ENCODE measurements around the gene RASSF8.

The RASSF8 gene

GRCh38 chr12:26031318-26031717, 72.8 kb downstream of the RASSF8 start:
- Histone ChIP-seq H3K4me2 (ENCODE audit: low read depth, low read length, poor library complexity, severe bottlenecking) (no peak overlapping the region), H3K36me3 (ENCODE audit: insufficient read depth, low read length) (no peaks in the 10 kb centered on the region), H3K4me3 (ENCODE audit: low read length, poor library complexity, severe bottlenecking) (no peak overlapping the region), H4K20me1 (ENCODE audit: insufficient read depth, low read length, poor library complexity, severe bottlenecking) (no peaks in the 10 kb centered on the region), H3K9ac (ENCODE audit: low read depth, low read length, poor library complexity, severe bottlenecking) (no peak overlapping the region), H3K4me1 (ENCODE audit: insufficient read depth, low read length, poor library complexity, severe bottlenecking) (peaks cover 2% of the 10 kb centered on the region), H3F3A (ENCODE audit: low read depth) (no peaks in the 10 kb centered on the region), H3K27me3 (ENCODE audit: insufficient read depth, low read length, poor library complexity, severe bottlenecking) (no peaks in the 10 kb centered on the region), H3K9me2 (replicated peaks; ENCODE audit: low read depth, low read length) (no peaks in the 10 kb centered on the region), H3K79me2 (ENCODE audit: insufficient read depth, low read length) (no peaks in the 10 kb centered on the region), H3K9me3 (ENCODE audit: insufficient read depth, low read depth, low read length) (no peaks in the 10 kb centered on the region), H2AFZ (ENCODE audit: low read length) (no peak overlapping the region)
- no peak for TF ChIP-seq EZH2phosphoT487 (IDR thresholded peaks at IDR 0.05; ENCODE audit: borderline replicate concordance)
- no peak for TF ChIP-seq CTCF (conservative IDR thresholded peaks at IDR 0.05; ENCODE audit: low read length)

DNA sequence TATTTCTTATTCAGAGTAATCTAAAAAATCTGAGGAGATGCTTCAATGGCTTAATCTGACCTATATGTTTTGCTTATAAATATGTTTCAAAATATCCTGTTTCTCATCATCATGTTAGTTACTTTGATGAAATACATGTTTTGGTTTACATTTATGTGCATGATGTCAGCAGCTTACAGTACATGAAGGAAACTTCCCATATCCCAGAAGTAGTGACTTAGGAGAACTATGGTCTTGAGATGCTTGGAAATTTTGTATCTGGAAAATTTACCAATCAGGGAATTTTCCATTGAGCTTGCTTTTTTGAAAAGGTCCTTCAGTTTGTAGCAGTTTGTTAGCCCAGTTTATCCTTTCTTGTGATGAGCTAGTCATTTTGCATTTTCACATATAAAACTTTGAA, 73.3 kb downstream of the RASSF8 start:
- H4K20me1 ChIP-seq (ENCODE audit: insufficient read depth, low read length, poor library complexity, severe bottlenecking), result no peaks in the 10 kb centered on the region
- no peak overlapping the region for H3K4me3 ChIP-seq (ENCODE audit: low read length, poor library complexity, severe bottlenecking)
- no peaks in the 10 kb centered on the region for H3K79me2 ChIP-seq (ENCODE audit: insufficient read depth, low read length)
- no peaks in the 10 kb centered on the region for H3K9me2 ChIP-seq (replicated peaks; ENCODE audit: low read depth, low read length)
- no peaks in the 10 kb centered on the region for H3F3A ChIP-seq (ENCODE audit: low read depth)
- H3K9ac ChIP-seq (ENCODE audit: low read depth, low read length, poor library complexity, severe bottlenecking), result no peak overlapping the region
- H2AFZ ChIP-seq (ENCODE audit: low read length), result no peak overlapping the region
- no peak overlapping the region for H3K4me2 ChIP-seq (ENCODE audit: low read depth, low read length, poor library complexity, severe bottlenecking)
- peaks cover 2% of the 10 kb centered on the region for H3K4me1 ChIP-seq (ENCODE audit: insufficient read depth, low read length, poor library complexity, severe bottlenecking)
- no peaks in the 10 kb centered on the region for H3K36me3 ChIP-seq (ENCODE audit: insufficient read depth, low read length)
- H3K9me3 ChIP-seq (ENCODE audit: insufficient read depth, low read depth, low read length), result no peaks in the 10 kb centered on the region
- H3K27me3 ChIP-seq (ENCODE audit: insufficient read depth, low read length, poor library complexity, severe bottlenecking), result no peaks in the 10 kb centered on the region
- TF ChIP-seq EZH2phosphoT487 (IDR thresholded peaks at IDR 0.05; ENCODE audit: borderline replicate concordance), result no peak
- no peak for TF ChIP-seq CTCF (conservative IDR thresholded peaks at IDR 0.05; ENCODE audit: low read length)

DNA sequence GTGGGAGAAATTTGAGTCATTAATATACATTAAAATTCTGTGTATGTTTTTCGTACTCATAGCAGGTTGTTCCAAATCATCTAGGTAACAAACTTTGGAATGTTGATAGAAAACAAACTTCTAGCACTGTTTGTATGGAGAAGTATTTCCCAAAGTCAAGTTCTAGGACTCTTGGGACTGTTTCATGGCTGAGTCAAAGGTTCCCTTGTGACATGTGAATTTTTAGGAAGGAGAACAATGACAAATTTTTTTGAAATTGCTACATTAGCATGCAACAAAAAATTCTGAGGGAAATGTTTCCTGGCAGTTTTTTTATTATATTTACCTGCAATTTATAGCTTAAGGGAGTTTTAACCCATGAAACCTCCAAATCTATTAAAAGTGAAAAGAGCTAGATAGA, 73.8 kb downstream of the RASSF8 start:
- Histone ChIP-seq H3K4me1 (ENCODE audit: insufficient read depth, low read length, poor library complexity, severe bottlenecking) (peaks cover 2% of the 10 kb centered on the region), H3K36me3 (ENCODE audit: insufficient read depth, low read length) (no peaks in the 10 kb centered on the region), H2AFZ (ENCODE audit: low read length) (no peak overlapping the region), H3K27me3 (ENCODE audit: insufficient read depth, low read length, poor library complexity, severe bottlenecking) (no peaks in the 10 kb centered on the region), H3K4me2 (ENCODE audit: low read depth, low read length, poor library complexity, severe bottlenecking) (no peak overlapping the region), H3K9ac (ENCODE audit: low read depth, low read length, poor library complexity, severe bottlenecking) (no peak overlapping the region), H3K79me2 (ENCODE audit: insufficient read depth, low read length) (no peaks in the 10 kb centered on the region), H3K9me2 (replicated peaks; ENCODE audit: low read depth, low read length) (no peaks in the 10 kb centered on the region), H3F3A (ENCODE audit: low read depth) (no peaks in the 10 kb centered on the region), H4K20me1 (ENCODE audit: insufficient read depth, low read length, poor library complexity, severe bottlenecking) (no peaks in the 10 kb centered on the region), H3K9me3 (ENCODE audit: insufficient read depth, low read depth, low read length) (no peaks in the 10 kb centered on the region), H3K4me3 (ENCODE audit: low read length, poor library complexity, severe bottlenecking) (no peak overlapping the region)
- TF ChIP-seq CTCF (conservative IDR thresholded peaks at IDR 0.05; ENCODE audit: low read length) (no peak), EZH2phosphoT487 (IDR thresholded peaks at IDR 0.05; ENCODE audit: borderline replicate concordance) (no peak)

Measured in Loucy (cell line).